AG04450 (cell line): ENCODE results near the gene KASH5. TPM values are rescaled to one million over a fixed set of nuclear protein-coding genes. Genes with fewer than 3 reads are reported as not detected.
A peak's percentile ranks its signal among the peaks of the same experiment; 100 is the strongest.

Experiments
- CTCF ChIA-PET: fragments of 300-600, 350-600 bp; formaldehyde crosslinking; extraction: SDS; loops from one replicate; lab custom pipeline; 2022; ENCODE audit warnings: antibody characterized with exemption, inconsistent platforms; lab: Charles Lee
- POLR2A ChIA-PET: fragments of 350-600 bp; formaldehyde crosslinking; extraction: SDS; loops from one replicate; lab custom pipeline; 2021; ENCODE audit warnings: antibody characterized with exemption, inconsistent platforms; lab: Yijun Ruan, JAX
- DNase-seq: peaks from one replicate; pipeline ENCODE4 v3.0.0-alpha.2; 2011; ENCODE audit warnings: low read depth, low spot score
- H3K27ac ChIP-seq: one replicate; pipeline ENCODE4 v1.5.1; 2012; ENCODE audit warnings: low read depth, low read length, control low read depth
- H3K27me3 ChIP-seq: one replicate; pipeline ENCODE4 v1.6.0; 2012; ENCODE audit warnings: low read length; ENCODE audit not compliant: control insufficient read depth, insufficient read depth
- H3K4me3 ChIP-seq: 2 replicates; pipeline ENCODE4 v1.5.1; 2011; ENCODE audit warnings: mild to moderate bottlenecking, low read depth, low read length, control low read depth
- H3K9me3 ChIP-seq: 2 replicates; pipeline ENCODE4 v1.5.1; 2012; ENCODE audit warnings: low read length; ENCODE audit not compliant: control insufficient read depth, insufficient read depth
- polyA plus RNA-seq: library from polyadenylated mRNA; depleted of rRNA; stranded (reverse); fragments of >200 nt; gene quantifications from 2 replicates; pipeline ENCODE4 v1.2.3, GENCODE V29; 2011
- TF ChIP-seq, protein P1 (sequence below): IDR thresholded peaks from 2 replicates; pipeline ENCODE4 v1.5.1; 2011; ENCODE audit warnings: low read depth, low read length, control low read depth, inconsistent platforms

KASH5 gene
- polyA plus RNA-seq, 1 experiment: not detected

DNA sequence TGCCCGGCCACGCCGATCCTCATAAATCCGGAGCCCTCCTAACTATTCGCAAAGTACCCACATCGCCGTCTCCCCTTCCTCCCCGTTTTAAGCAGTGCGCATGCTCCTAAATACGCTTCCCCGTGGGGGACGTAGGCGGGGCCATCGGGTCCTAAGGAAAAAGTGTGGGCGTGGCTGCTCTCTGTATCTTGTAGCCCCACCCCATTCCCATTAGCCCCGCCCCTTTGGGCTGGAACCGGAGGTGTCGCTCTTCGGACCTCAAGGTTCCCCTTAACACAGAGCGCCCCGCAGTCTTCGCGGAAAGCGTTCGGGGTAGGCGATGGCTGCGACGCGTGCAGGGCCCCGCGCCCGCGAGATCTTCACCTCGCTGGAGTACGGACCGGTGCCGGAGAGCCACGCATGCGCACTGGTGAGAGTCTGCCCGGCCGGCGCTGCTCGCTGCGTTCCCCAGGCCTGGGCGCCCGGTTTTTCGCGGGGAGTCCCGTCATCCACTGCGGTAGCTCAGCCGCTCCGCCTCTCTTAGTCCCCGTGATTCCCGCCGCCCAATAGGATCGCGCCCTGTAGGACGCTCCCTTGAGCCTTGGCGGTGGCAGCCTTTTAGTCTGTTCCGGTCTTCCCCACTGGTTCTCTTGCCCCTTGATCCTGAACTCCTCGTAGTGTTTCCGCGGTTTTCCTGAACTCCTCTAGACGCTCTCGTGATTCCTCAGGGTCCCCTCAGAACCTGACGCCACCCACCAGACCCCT lies 65.1 kb downstream of the KASH5 start, which contains the start of gene ALDH16A1:
ALDH16A1 (plus strand) TSS at position 213 of the 744 bp plus-strand sequence; CDS start at position 320, 107 bp downstream.
- DNase-seq: peak; percentile 95
- H3K27me3 ChIP-seq: no peaks in the 10 kb centered on the region
- H3K27ac ChIP-seq: peak within 1 kb of the TSS; percentile 97
- POLR2A ChIA-PET: interaction anchor here (0.5 to 2.2 kb wide), 5 partner anchors 25 to 474 kb away, joined by 4 to 17 read pairs (median 5); partner anchors contain the start of gene RPL13A
- CTCF ChIA-PET: interaction anchor here (1.7 to 2.3 kb wide), 2 partner anchors 20 to 227 kb away, joined by 6 to 8 read pairs; partner anchors contain the start of gene FLT3LG
- peak within 1 kb of the TSS; percentile 82 for H3K4me3 ChIP-seq
- H3K9me3 ChIP-seq: no peaks in the 10 kb centered on the region
- TF ChIP-seq, protein P1, sequence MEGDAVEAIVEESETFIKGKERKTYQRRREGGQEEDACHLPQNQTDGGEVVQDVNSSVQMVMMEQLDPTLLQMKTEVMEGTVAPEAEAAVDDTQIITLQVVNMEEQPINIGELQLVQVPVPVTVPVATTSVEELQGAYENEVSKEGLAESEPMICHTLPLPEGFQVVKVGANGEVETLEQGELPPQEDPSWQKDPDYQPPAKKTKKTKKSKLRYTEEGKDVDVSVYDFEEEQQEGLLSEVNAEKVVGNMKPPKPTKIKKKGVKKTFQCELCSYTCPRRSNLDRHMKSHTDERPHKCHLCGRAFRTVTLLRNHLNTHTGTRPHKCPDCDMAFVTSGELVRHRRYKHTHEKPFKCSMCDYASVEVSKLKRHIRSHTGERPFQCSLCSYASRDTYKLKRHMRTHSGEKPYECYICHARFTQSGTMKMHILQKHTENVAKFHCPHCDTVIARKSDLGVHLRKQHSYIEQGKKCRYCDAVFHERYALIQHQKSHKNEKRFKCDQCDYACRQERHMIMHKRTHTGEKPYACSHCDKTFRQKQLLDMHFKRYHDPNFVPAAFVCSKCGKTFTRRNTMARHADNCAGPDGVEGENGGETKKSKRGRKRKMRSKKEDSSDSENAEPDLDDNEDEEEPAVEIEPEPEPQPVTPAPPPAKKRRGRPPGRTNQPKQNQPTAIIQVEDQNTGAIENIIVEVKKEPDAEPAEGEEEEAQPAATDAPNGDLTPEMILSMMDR: no peak

DNA sequence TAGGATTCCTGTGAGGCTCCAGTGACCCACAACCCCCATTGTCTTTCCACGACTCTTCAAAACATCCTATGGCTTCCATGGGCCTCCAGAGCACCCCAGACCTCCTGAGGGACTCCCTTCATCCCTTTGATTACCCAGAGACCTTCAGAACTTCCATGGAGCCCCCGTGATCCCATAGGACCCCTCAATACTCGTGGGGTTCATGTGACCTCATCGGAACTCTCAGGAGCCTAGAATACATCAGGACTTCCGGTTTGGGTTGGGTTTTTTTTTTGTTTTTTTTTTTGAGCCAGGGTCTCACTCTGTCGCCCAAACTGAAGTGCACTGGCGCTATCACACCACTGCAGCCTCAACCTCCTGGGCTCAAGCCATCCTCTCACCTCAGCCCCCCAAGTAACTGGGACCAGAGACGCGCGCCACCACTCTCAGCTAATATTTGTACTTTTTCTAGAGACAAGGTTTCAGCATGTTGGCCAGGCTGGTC lies 65.8 kb downstream of the KASH5 start:
- ChIA-PET CTCF (interaction anchor here (1.0 to 1.7 kb wide), 2 partner anchors 228 to 356 kb away, joined by 3 to 6 read pairs; no protein-coding TSS in a partner anchor), POLR2A (interaction anchor here (0.6 to 2.2 kb wide), 3 partner anchors 25 to 107 kb away, joined by 7 to 17 read pairs (median 9); partner anchors contain the start of gene RPL13A)
- DNase-seq: no peak
- Histone ChIP-seq H3K9me3 (no peaks in the 10 kb centered on the region), H3K27me3 (no peaks in the 10 kb centered on the region), H3K27ac (peak overlapping the region; percentile 97), H3K4me3 (peak overlapping the region; percentile 82)
- TF ChIP-seq, protein P1: no peak

DNA sequence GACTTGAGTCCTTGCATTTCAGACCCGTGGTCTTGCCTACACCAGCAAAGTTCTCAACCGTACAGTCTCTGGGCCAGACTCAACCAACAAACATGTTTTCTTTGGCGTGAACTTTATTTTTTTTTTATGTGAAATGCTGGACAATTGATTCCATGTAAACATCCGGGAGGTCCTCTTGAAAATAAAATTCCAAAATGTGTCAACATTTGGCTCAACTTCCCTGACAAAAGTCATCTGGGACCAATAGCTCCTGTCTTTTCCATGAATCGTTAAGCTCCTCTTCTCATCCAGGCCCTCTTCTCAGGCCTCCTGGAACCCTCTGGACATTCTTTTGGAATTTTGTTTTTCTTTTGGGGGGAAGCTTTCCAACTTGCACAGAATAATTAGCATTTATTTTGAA lies 67.7 kb downstream of the KASH5 start:
- no peak for DNase-seq
- TF ChIP-seq, protein P1: no peak
- Histone ChIP-seq H3K4me3 (no peak overlapping the region), H3K27ac (peak overlapping the region; percentile 21), H3K27me3 (no peaks in the 10 kb centered on the region), H3K9me3 (no peaks in the 10 kb centered on the region)
- ChIA-PET POLR2A (interaction anchor here (0.6 kb wide), 1 partner anchor 109 kb away, joined by 4 read pairs; no protein-coding TSS in a partner anchor), CTCF (interaction anchor here (0.8 to 1.9 kb wide), 4 partner anchors 18 to 530 kb away, joined by 3 to 10 read pairs (median 4); partner anchors contain the start of gene FLT3LG)

DNA sequence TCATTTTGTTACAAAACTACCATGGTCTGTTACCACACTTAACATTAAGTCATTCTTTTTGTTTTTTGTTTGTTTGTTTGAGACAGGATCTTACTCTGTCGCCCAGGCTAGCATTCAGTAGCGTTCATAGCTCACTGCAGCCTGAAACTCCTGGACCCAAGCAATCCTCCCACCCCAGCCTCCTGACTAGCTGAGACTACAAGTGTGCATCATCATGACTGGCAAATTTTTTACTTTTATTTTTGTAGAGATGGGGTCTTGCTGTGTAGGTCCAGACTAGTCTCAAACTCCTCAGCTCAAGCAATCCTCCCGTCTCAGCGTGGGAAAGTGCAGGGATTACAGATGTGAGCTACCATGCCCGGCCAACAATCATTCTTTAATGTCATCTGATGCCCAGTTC lies 68.3 kb downstream of the KASH5 start:
- H3K27ac ChIP-seq: no peak overlapping the region
- no peak for DNase-seq
- H3K4me3 ChIP-seq: no peak overlapping the region
- ChIA-PET CTCF (interaction anchor here (0.8 to 1.9 kb wide), 4 partner anchors 17 to 531 kb away, joined by 3 to 10 read pairs (median 4); partner anchors contain the start of gene FLT3LG), POLR2A (interaction anchor here (1.2 kb wide), 1 partner anchor 109 kb away, joined by 5 read pairs; no protein-coding TSS in a partner anchor)
- no peaks in the 10 kb centered on the region for H3K27me3 ChIP-seq
- peaks cover under 1% of the 10 kb centered on the region; the same call in 1 of the 2 replicates for H3K9me3 ChIP-seq
- TF ChIP-seq, protein P1: no peak
